AG09319 (cell line): ENCODE results near the gene MIGA2.
"Not testable (repeated sequence)": the region's sequence is repeated elsewhere in the genome, so short reads cannot be mapped to it uniquely, and the experiment has no call there.

Experiments used
- DNase-seq: peaks from one replicate; pipeline ENCODE4 v3.0.0-alpha.2; 2010; ENCODE audit warnings: low read depth; ENCODE audit errors: extremely low read depth
- CTCF ChIP-seq: IDR thresholded peaks from 2 replicates; pipeline ENCODE4 v1.5.1; 2011; ENCODE audit warnings: low read depth, mild to moderate bottlenecking, inconsistent platforms, low read length, moderate library complexity

The MIGA2 gene

GRCh38 chr9:129108805-129109536, 72.5 kb downstream of the MIGA2 start:
- DNase-seq: no peak
- TF ChIP-seq CTCF: no peak

GRCh38 chr9:129109537-129109903, 73.1 kb downstream of the MIGA2 start:
- no peak for TF ChIP-seq CTCF
- no peak for DNase-seq

- DNase-seq: no peak
- TF ChIP-seq CTCF: no peak
Observed at GRCh38 chr9:129109952-129110739, 73.7 kb downstream of the MIGA2 start.

GRCh38 chr9:129110740-129111527, 74.5 kb downstream of the MIGA2 start, which contains the start of the genes CRAT and PTPA:
TSS of gene CRAT (minus strand) at chr9:129110793. CDS start at chr9:129110509, 284 bp downstream.
TSS of gene PTPA (plus strand) at chr9:129111415. CDS start at chr9:129111601, 186 bp downstream.
- peak; percentile 91 for DNase-seq
- no peak for TF ChIP-seq CTCF

GRCh38 chr9:129111528-129112151, 75.2 kb downstream of the MIGA2 start:
- TF ChIP-seq CTCF: no peak
- no peak for DNase-seq

- not testable (repeated sequence) for DNase-seq
Observed at GRCh38 chr9:129112526-129112925, 76.1 kb downstream of the MIGA2 start.

- DNase-seq: no peak
- TF ChIP-seq CTCF: no peak
Observed at GRCh38 chr9:129113645-129114304, 77.3 kb downstream of the MIGA2 start.
